Retinal pigment epithelial cell (primary cell): ENCODE data around the gene EID2.

Experiments
- DNase-seq: peaks from one replicate; pipeline ENCODE4 v3.0.0-alpha.2; 2010; ENCODE audit warnings: low read depth
- H3K4me3 ChIP-seq: 2 replicates; pipeline ENCODE4 v1.5.1; 2011; ENCODE audit warnings: mild to moderate bottlenecking, low read length, control low read depth, moderate library complexity
- TF ChIP-seq, protein P1 (sequence below): conservative IDR thresholded peaks from 2 replicates; pipeline ENCODE4 v1.5.1; 2011; ENCODE audit warnings: low read depth, low read length, control low read depth, inconsistent platforms

Gene EID2, protein sequence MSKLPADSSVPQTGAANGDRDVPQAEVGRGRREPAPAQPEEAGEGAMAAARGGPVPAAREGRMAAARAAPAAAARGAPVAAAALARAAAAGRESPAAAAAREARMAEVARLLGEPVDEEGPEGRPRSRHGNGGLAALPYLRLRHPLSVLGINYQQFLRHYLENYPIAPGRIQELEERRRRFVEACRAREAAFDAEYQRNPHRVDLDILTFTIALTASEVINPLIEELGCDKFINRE

DNA sequence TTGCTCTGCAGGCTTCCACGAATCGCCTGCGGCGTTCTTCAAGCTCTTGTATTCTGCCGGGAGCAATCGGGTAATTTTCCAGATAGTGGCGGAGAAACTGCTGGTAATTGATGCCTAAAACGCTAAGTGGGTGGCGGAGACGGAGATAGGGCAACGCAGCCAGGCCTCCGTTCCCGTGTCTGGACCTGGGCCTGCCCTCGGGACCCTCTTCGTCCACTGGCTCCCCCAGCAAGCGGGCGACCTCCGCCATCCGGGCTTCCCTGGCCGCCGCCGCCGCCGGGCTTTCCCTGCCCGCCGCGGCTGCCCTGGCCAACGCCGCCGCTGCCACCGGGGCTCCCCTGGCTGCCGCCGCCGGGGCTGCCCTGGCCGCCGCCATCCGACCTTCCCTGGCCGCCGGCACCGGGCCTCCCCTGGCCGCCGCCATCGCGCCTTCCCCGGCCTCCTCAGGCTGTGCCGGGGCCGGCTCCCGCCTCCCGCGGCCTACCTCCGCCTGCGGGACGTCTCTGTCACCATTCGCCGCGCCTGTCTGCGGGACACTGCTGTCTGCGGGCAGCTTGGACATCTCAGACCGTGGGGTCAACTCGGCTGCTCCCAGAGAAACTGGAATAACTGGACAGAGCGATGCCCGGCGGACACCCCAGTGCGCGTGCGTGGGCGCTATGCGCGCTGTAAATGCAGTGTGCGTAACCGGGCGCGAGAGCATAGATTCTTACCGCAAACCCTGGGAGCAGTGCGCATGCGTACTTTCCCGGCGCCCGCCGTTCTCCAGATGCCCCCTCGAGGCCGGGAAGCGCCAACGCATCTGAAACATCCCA is at the start of gene EID2:
TSS of gene EID2 (minus strand) at position 644 of the 815 bp plus-strand sequence. CDS start at position 562, 82 bp downstream.
- DNase-seq, result peak; percentile 71
- TF ChIP-seq, protein P1, sequence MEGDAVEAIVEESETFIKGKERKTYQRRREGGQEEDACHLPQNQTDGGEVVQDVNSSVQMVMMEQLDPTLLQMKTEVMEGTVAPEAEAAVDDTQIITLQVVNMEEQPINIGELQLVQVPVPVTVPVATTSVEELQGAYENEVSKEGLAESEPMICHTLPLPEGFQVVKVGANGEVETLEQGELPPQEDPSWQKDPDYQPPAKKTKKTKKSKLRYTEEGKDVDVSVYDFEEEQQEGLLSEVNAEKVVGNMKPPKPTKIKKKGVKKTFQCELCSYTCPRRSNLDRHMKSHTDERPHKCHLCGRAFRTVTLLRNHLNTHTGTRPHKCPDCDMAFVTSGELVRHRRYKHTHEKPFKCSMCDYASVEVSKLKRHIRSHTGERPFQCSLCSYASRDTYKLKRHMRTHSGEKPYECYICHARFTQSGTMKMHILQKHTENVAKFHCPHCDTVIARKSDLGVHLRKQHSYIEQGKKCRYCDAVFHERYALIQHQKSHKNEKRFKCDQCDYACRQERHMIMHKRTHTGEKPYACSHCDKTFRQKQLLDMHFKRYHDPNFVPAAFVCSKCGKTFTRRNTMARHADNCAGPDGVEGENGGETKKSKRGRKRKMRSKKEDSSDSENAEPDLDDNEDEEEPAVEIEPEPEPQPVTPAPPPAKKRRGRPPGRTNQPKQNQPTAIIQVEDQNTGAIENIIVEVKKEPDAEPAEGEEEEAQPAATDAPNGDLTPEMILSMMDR, result peak; percentile 77
- H3K4me3 ChIP-seq, result peak within 1 kb of the TSS; percentile 93

- TF ChIP-seq, protein P1, result no peak
- no peak overlapping the region for H3K4me3 ChIP-seq
- DNase-seq, result no peak
These were observed 48.1 kb upstream of the EID2 start for GRCh38 chr19:39588066-39588465.

GRCh38 chr19:39587496-39587895 is 47.5 kb upstream of the EID2 start:
- DNase-seq, result no peak
- H3K4me3 ChIP-seq, result no peak overlapping the region
- TF ChIP-seq, protein P1, result no peak

GRCh38 chr19:39582891-39583625 is 43.1 kb upstream of the EID2 start:
- no peak for DNase-seq
- TF ChIP-seq, protein P1, result no peak
- H3K4me3 ChIP-seq, result no peak overlapping the region

GRCh38 chr19:39582442-39582841 is 42.5 kb upstream of the EID2 start:
- TF ChIP-seq, protein P1, result no peak
- DNase-seq, result no peak
- no peak overlapping the region for H3K4me3 ChIP-seq

GRCh38 chr19:39568604-39569003 is 28.6 kb upstream of the EID2 start:
- H3K4me3 ChIP-seq, result no peak overlapping the region
- DNase-seq, result no peak
- TF ChIP-seq, protein P1, result no peak
